Upper lobe of left lung (tissue), 6 donors: ENCODE measurements around the gene ENDOV. TPM values are rescaled to one million over a fixed set of nuclear protein-coding genes. Genes with fewer than 3 reads are reported as not detected.

ENCODE experiments used
- ATAC-seq, 2 donors: fragments of 200-7000 bp; cut with Tn5 transposase; one replicate each; pipeline ENCODE4 v1.9.1; 2022; ENCODE audit warnings: mild to moderate bottlenecking in 2 of 2, moderate library complexity in 2 of 2; ENCODE audit not compliant: low FRiP score in 2 of 2
- DNase-seq, 2 donors: peaks; one replicate each; pipeline ENCODE4 v3.0.0-alpha.2; 2019 to 2020
- H3K27ac ChIP-seq, 4 donors: fragments of 200-600 bp; sonication (generic); one replicate each; pipeline ENCODE4 v1.5.1; 2016 to 2019
- H3K27me3 ChIP-seq, 4 donors: fragments of 200-600 bp; sonication (generic); one replicate each; pipeline ENCODE4 v1.5.1; 2017 to 2019
- H3K36me3 ChIP-seq, 4 donors: fragments of 200-600 bp; sonication (generic); one replicate each; pipeline ENCODE4 v1.5.1; 2016 to 2019
- H3K4me1 ChIP-seq, 4 donors: fragments of 200-600 bp; sonication (generic); one replicate each; pipeline ENCODE4 v1.5.1; 2018 to 2019
- H3K4me3 ChIP-seq, 4 donors: fragments of 200-600 bp; sonication (generic); one replicate each; pipeline ENCODE4 v1.5.1; 2017 to 2019; ENCODE audit warnings: mild to moderate bottlenecking in 2 of 4, moderate library complexity in 1 of 4
- H3K9me3 ChIP-seq, 4 donors: fragments of 200-600 bp; sonication (generic); one replicate each; pipeline ENCODE4 v1.5.1; 2018 to 2019
- EP300 ChIP-seq, 4 donors: sonication (generic); formaldehyde crosslinking; IDR thresholded peaks; one replicate each; pipeline ENCODE4 v1.5.1; 2017; ENCODE audit warnings: antibody characterized with exemption in 4 of 4, control low read depth in 2 of 4
- POLR2A ChIP-seq, 4 donors: fragments of 450-650 bp; IDR thresholded peaks; one replicate each; pipeline ENCODE4 v1.5.1; 2016 to 2017; ENCODE audit warnings: antibody characterized with exemption in 4 of 4, mild to moderate bottlenecking in 2 of 4
- POLR2AphosphoS5 ChIP-seq, 2 donors: sonication (generic); formaldehyde crosslinking; IDR thresholded peaks; one replicate each; pipeline ENCODE4 v1.5.1; 2017; ENCODE audit warnings: antibody characterized with exemption in 2 of 2
- WGBS, 2 donors: methylation state at CpG; one replicate each; pipeline ENCODE4 v1.1.5; 2017 to 2018; 5-methylcytosine and 5-hydroxymethylcytosine counted together
- total RNA-seq, 6 donors: library from RNA; depleted of rRNA in 4 of 6; stranded (reverse); fragments of >200 nt in 4 of 6; gene quantifications; one replicate each; pipeline versions ENCODE4 v1.1.0 to v1.2.1, GENCODE V29; 2016 to 2021
- TF ChIP-seq, protein P1 (sequence below), 6 experiments: fragments of 450-650 bp in 4 of 6; fragments of 200-600 bp in 2 of 6; sonication (generic) in 2 of 6; IDR thresholded peaks; one replicate each; pipeline ENCODE4 v1.5.1; 2016 to 2019; ENCODE audit warnings: antibody characterized with exemption in 6 of 6
- donor health status: DM: no; HTN: no; CAD: no; lungs with moderate emphysema.
- donor health status: DM: no; HTN: yes; CAD: no; lungs with severe emphysema.

Gene ENDOV
- total RNA-seq, 6 donors from 2014 or later: 16.7 to 93.2 (median 25.6) TPM

DNA sequence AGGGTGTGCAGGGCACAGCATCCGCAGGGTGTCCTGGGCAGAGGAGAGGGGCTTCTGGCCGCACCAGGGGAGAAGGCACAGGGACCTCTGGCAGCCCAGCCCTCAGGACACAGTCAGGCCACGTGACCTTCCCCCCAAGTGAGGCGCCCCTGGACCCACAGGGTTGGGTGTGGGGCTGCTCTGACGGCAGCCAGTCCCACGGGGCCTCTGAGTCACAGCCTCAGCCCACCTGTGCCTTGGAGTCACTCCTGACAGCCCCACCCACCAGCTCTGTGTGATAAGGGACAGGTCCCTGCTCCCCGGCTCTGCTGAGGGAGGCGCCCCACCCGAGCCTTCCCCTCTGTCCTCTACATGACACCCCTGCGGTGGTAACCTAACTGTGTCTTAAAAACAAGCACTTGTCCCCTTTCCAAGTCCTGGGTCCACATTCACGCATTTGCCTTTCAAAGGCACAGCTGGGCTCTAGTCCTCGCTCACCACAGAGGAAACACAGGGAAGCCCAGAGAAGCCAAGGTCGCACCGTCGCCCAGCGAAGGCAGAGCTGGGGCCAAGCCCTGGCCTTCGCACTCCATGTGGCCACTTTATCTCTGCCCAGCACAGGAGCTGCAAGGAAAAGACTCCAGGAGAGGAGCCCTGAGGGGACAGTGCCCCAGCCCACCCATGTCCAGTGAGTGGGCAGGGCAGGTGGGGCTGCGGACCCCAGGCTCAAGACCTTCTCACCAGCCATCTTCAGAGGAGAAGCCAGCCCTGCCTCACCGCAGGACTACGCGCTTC, 66.5 kb downstream of the ENDOV start:
- H3K27me3 ChIP-seq: peaks cover 2 to 54% (median 39%) of the 10 kb centered on the region in 4 donors
- DNase-seq: peak in 1 of 2 donors; percentile 56
- H3K27ac ChIP-seq: no peak overlapping the region
- 19 to 49% methylated on average over 7 to 20 of the region's 21 CpGs for WGBS, 2 donors
- peaks cover 22 to 25% (median 25%) of the 10 kb centered on the region in 4 donors for H3K4me1 ChIP-seq
- no peaks in the 10 kb centered on the region for H3K36me3 ChIP-seq
- ATAC-seq: no peak
- no peaks in the 10 kb centered on the region for H3K9me3 ChIP-seq
- TF ChIP-seq EP300 (IDR thresholded peaks at IDR 0.05): no peak
- no peak for TF ChIP-seq POLR2A (IDR thresholded peaks at IDR 0.05)
- TF ChIP-seq, protein P1, sequence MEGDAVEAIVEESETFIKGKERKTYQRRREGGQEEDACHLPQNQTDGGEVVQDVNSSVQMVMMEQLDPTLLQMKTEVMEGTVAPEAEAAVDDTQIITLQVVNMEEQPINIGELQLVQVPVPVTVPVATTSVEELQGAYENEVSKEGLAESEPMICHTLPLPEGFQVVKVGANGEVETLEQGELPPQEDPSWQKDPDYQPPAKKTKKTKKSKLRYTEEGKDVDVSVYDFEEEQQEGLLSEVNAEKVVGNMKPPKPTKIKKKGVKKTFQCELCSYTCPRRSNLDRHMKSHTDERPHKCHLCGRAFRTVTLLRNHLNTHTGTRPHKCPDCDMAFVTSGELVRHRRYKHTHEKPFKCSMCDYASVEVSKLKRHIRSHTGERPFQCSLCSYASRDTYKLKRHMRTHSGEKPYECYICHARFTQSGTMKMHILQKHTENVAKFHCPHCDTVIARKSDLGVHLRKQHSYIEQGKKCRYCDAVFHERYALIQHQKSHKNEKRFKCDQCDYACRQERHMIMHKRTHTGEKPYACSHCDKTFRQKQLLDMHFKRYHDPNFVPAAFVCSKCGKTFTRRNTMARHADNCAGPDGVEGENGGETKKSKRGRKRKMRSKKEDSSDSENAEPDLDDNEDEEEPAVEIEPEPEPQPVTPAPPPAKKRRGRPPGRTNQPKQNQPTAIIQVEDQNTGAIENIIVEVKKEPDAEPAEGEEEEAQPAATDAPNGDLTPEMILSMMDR (IDR thresholded peaks at IDR 0.05): no peak
- TF ChIP-seq POLR2AphosphoS5 (IDR thresholded peaks at IDR 0.05): no peak
- H3K4me3 ChIP-seq: no peak overlapping the region

DNA sequence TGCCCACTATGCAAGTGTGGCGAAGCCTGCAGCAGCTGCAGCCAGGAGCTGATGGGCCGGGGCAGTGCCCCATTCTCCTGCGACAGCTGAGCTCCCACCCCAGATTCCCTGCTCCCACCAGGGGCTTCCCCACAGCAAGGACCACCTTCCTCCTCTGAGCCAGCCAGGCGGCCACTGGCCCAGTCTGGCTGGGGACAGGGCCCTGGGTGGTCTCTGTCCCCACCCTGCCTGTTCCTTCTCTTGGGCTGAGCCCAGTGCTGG, 67.0 kb downstream of the ENDOV start:
- ATAC-seq: no peak
- Histone ChIP-seq H3K36me3 (no peaks in the 10 kb centered on the region), H3K9me3 (peaks cover 0 to 3% (median 1%) of the 10 kb centered on the region in 4 donors), H3K27ac (no peak overlapping the region), H3K4me3 (no peak overlapping the region), H3K27me3 (peaks cover 0 to 51% (median 33%) of the 10 kb centered on the region in 4 donors), H3K4me1 (peaks cover 17 to 20% (median 19%) of the 10 kb centered on the region in 4 donors)
- TF ChIP-seq POLR2AphosphoS5 (IDR thresholded peaks at IDR 0.05) (no peak), POLR2A (IDR thresholded peaks at IDR 0.05) (no peak), EP300 (IDR thresholded peaks at IDR 0.05) (no peak)
- TF ChIP-seq, protein P1 (IDR thresholded peaks at IDR 0.05): no peak
- DNase-seq: peak in 1 of 2 donors; percentile 75
- WGBS, 2 donors: 86% methylated on average over 4 of the region's 4 CpGs; no CpG with 5 or more reads in 1 of the 2 donors

DNA sequence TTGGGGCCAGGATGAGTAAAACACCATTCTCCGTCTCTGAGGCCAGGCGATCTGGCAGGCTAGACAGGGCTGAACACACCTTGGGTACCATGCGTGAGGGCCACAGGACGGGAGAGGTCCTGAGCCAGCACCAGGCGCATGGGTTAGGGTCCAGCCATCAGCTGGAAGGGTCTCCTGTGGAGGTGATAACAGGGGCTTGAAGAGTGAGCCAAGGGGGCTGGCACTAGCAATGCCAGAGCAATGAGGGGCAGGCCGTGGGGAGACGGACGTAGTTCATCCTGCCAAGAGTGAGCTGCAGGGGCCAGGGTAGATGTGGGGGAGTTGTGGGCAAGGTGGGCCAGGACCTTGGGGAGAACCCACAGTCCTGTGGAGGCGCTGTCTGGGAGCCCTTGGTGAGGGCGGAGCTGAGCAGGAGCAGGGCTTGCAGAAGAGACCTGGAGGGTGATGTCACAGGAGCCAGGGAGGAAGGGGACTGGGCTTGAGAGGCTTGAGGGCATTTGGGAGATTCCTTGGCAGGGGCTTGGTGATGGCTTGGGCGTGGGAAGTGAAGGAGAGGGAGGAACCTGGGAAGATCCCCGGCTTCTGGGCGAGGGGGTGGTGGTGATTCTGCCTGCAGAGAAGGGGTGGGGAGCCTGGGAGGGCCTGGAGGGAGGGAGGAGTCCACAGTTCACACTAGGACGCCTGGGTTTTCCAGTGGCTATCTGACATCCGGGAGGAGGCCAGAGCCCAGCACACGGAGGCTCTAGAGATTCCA, 67.8 kb downstream of the ENDOV start:
- Histone ChIP-seq H3K9me3 (peaks cover 0 to 10% (median 5%) of the 10 kb centered on the region in 4 donors), H3K4me1 (peaks cover 9 to 13% (median 12%) of the 10 kb centered on the region in 4 donors), H3K4me3 (no peak overlapping the region), H3K27me3 (peaks cover 0 to 48% (median 26%) of the 10 kb centered on the region in 4 donors), H3K27ac (no peak overlapping the region), H3K36me3 (no peaks in the 10 kb centered on the region)
- TF ChIP-seq POLR2AphosphoS5 (IDR thresholded peaks at IDR 0.05) (no peak), EP300 (IDR thresholded peaks at IDR 0.05) (no peak), POLR2A (IDR thresholded peaks at IDR 0.05) (no peak)
- TF ChIP-seq, protein P1 (IDR thresholded peaks at IDR 0.05): no peak
- DNase-seq (peak in 1 of 2 donors; percentile 39), ATAC-seq (no peak)
- 62 to 65% methylated on average over 15 to 16 of the region's 16 CpGs for WGBS, 2 donors

DNA sequence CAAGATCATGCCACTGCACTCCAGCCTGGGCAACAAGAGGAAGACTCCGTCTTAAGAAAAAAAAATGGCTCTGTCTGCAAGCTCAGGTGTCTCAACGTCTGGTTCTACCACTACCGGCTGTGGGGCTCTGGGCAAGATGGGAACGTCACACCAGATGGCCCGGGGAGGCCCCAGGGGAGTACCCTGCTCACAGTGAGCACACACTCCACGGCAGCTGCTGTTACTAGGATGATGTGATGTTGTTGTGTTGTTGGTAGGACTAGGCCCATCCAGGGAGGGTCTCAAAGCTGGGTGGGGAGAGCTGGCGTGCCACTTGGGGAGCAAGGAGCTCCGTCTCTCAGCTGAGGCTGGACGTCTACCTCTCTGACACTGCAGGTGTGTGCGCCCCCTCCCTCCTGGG, 70.9 kb downstream of the ENDOV start:
- ATAC-seq (no peak), DNase-seq (no peak)
- Histone ChIP-seq H3K27ac (no peak overlapping the region), H3K9me3 (peaks cover 0 to 10% (median 5%) of the 10 kb centered on the region in 4 donors), H3K36me3 (no peaks in the 10 kb centered on the region), H3K4me3 (no peak overlapping the region), H3K27me3 (peaks cover 0 to 18% (median 8%) of the 10 kb centered on the region in 4 donors), H3K4me1 (no peaks in the 10 kb centered on the region)
- WGBS, 2 donors: 67 to 82% methylated on average over 10 of the region's 10 CpGs
- TF ChIP-seq POLR2AphosphoS5 (IDR thresholded peaks at IDR 0.05) (no peak), POLR2A (IDR thresholded peaks at IDR 0.05) (no peak), EP300 (IDR thresholded peaks at IDR 0.05) (no peak)
- TF ChIP-seq, protein P1 (IDR thresholded peaks at IDR 0.05): no peak
